GM10248 (cell line): ENCODE data around the gene PIP5K1B.
"Not testable (repeated sequence)": the region's sequence is repeated elsewhere in the genome, so short reads cannot be mapped to it uniquely, and the experiment has no call there.

ENCODE experiments used
- CTCF ChIA-PET: fragments of 300-600 bp; sonication (Branson Sonifier 250); formaldehyde crosslinking; extraction: SDS; loops from one replicate; lab custom pipeline; 2021; ENCODE audit warnings: antibody characterized with exemption; lab: Yijun Ruan, JAX
- POLR2A ChIA-PET: fragments of 350-650 bp; sonication (Branson Sonifier 250); formaldehyde crosslinking; extraction: SDS; loops from one replicate; lab custom pipeline; 2020; ENCODE audit warnings: antibody characterized with exemption; lab: Yijun Ruan, JAX
- DNase-seq: peaks from one replicate; pipeline ENCODE4 v3.0.0; 2012; ENCODE audit errors: extremely low spot score
- CTCF ChIP-seq: IDR thresholded peaks from 2 replicates; pipeline ENCODE4 v1.5.1; 2012; ENCODE audit warnings: mild to moderate bottlenecking, low read depth; ENCODE audit errors: extremely low read depth, missing control alignments, control extremely low read depth

PIP5K1B gene

GRCh38 chr9:68978501-68978900 lies 273.5 kb downstream of the PIP5K1B start:
- POLR2A ChIA-PET = no interaction called here
- no peak for TF ChIP-seq CTCF
- CTCF ChIA-PET = interaction anchor here (0.9 to 5.8 kb wide), 5 partner anchors 11 to 30 kb away, joined by 3 to 34 read pairs (median 11); no protein-coding TSS in a partner anchor
- no peak for DNase-seq

- no peak for TF ChIP-seq CTCF
- ChIA-PET POLR2A (no interaction called here), CTCF (interaction anchor here (1.0 to 2.6 kb wide), 6 partner anchors 20 to 411 kb away, joined by 3 to 11 read pairs (median 4); no protein-coding TSS in a partner anchor)
- DNase-seq = no peak
Observed at GRCh38 chr9:68979538-68980314, 274.7 kb downstream of the PIP5K1B start.

GRCh38 chr9:68980341-68980914 lies 275.4 kb downstream of the PIP5K1B start:
- ChIA-PET POLR2A (no interaction called here), CTCF (interaction anchor here (1.0 to 2.6 kb wide), 4 partner anchors 19 to 412 kb away, joined by 3 to 11 read pairs (median 4); no protein-coding TSS in a partner anchor)
- no peak for DNase-seq
- TF ChIP-seq CTCF = no peak

- CTCF ChIA-PET = no interaction called here
- POLR2A ChIA-PET = no interaction called here
- peak; percentile 41 for DNase-seq
- no peak for TF ChIP-seq CTCF
Observed at GRCh38 chr9:68981789-68982188, 276.7 kb downstream of the PIP5K1B start.

GRCh38 chr9:68983008-68983411 lies 278.0 kb downstream of the PIP5K1B start:
- no peak for TF ChIP-seq CTCF
- DNase-seq = peak; percentile 39
- ChIA-PET POLR2A (no interaction called here), CTCF (interaction anchor here (1.1 to 3.0 kb wide), 4 partner anchors 14 to 53 kb away, joined by 3 to 17 read pairs (median 10); partner anchors contain the start of gene FXN)

- TF ChIP-seq CTCF = no peak
- ChIA-PET POLR2A (no interaction called here), CTCF (interaction anchor here (0.7 to 3.0 kb wide), 10 partner anchors 10 to 416 kb away, joined by 3 to 17 read pairs (median 4); partner anchors contain the start of gene FXN)
- no peak for DNase-seq
Observed at GRCh38 chr9:68983522-68984424, 278.7 kb downstream of the PIP5K1B start.

- CTCF ChIA-PET = interaction anchor here (0.9 kb wide), 1 partner anchor 13 kb away, joined by 3 read pairs; no protein-coding TSS in a partner anchor
- DNase-seq, POLR2A ChIA-PET: not testable (repeated sequence)
Observed at GRCh38 chr9:68986949-68987348, 281.9 kb downstream of the PIP5K1B start.
